IPS-NIHi11 (cell line): Measurements from ENCODE around the gene ELP1.
"Not testable (repeated sequence)": the region's sequence is repeated elsewhere in the genome, so short reads cannot be mapped to it uniquely, and the experiment has no call there.

Experiments
- DNase-seq: peaks from one replicate; pipeline ENCODE4 v3.0.0; 2012; ENCODE audit warnings: mixed read lengths, low spot score

The ELP1 gene, protein sequence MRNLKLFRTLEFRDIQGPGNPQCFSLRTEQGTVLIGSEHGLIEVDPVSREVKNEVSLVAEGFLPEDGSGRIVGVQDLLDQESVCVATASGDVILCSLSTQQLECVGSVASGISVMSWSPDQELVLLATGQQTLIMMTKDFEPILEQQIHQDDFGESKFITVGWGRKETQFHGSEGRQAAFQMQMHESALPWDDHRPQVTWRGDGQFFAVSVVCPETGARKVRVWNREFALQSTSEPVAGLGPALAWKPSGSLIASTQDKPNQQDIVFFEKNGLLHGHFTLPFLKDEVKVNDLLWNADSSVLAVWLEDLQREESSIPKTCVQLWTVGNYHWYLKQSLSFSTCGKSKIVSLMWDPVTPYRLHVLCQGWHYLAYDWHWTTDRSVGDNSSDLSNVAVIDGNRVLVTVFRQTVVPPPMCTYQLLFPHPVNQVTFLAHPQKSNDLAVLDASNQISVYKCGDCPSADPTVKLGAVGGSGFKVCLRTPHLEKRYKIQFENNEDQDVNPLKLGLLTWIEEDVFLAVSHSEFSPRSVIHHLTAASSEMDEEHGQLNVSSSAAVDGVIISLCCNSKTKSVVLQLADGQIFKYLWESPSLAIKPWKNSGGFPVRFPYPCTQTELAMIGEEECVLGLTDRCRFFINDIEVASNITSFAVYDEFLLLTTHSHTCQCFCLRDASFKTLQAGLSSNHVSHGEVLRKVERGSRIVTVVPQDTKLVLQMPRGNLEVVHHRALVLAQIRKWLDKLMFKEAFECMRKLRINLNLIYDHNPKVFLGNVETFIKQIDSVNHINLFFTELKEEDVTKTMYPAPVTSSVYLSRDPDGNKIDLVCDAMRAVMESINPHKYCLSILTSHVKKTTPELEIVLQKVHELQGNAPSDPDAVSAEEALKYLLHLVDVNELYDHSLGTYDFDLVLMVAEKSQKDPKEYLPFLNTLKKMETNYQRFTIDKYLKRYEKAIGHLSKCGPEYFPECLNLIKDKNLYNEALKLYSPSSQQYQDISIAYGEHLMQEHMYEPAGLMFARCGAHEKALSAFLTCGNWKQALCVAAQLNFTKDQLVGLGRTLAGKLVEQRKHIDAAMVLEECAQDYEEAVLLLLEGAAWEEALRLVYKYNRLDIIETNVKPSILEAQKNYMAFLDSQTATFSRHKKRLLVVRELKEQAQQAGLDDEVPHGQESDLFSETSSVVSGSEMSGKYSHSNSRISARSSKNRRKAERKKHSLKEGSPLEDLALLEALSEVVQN (N-terminal part only)

GRCh38 chr9:108933718-108934322 lies at the start of gene ELP1:
Gene ELP1, minus strand, starts transcription at chr9:108934124. Its CDS starts 2,978 bp downstream, at chr9:108931146.
- DNase-seq: peak; percentile 99

DNA sequence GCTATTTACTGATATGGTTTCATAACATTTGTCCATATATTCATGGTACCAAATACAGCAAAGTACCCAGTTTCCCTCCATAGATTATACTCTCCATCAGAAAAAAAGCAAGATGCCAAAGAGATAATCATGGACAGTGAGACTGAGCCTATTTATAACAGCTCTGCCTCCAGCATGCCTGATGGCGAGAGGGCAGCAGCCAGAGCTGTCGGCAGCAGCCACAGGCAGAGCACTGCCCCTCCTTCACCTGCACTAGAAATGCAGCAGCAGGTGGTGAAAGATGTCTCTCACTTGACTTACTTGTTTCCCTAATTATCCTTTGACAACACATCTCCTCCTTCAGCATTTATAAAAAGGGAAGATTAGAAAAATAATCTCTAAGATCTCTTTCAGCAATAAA lies 47.0 kb upstream of the ELP1 start:
- DNase-seq: no peak

DNA sequence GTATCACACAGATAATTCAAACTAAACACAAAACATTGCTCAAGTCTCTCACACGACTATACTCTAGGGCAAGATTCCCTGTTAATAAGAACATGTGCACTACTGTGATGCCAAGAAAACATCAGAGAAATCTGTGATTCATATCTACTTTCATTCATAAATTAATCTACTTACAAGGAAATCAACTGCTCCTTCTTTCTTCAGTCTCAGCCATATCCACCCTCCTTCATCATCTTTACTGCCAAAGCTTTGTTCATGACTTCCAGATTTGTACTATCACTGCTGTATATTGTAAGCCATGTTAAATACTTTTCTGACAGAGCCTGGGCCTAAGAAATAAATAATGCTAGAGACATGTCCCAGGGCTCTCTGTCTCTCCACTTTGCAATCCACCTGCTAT lies 44.3 kb upstream of the ELP1 start:
- no peak for DNase-seq

- no peak for DNase-seq
Observed at GRCh38 chr9:108973895-108974294, 40.0 kb upstream of the ELP1 start.

- DNase-seq: no peak
Observed at GRCh38 chr9:108972626-108973209, 38.8 kb upstream of the ELP1 start.

- DNase-seq: no peak
Observed at GRCh38 chr9:108972186-108972585, 38.3 kb upstream of the ELP1 start.

DNA sequence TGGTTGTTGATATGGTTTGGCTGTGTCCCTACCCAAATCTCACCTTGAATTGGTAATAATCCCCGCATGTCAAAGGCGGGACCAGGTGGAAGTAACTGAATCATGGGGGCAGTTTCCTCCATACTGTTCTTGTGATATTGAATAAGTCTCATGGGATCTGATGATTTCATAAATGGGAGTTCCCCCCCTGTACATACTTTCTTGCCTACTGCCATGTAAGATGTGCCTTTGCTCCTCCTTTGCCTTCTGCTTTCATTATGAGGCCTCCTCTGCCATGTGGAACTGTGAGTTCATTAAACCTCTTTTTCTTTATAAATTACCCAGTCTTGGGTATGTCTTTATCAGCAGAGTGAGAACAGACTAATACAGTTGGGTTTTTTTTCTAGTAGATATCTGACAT lies 37.5 kb upstream of the ELP1 start:
- DNase-seq: not testable (repeated sequence)

DNA sequence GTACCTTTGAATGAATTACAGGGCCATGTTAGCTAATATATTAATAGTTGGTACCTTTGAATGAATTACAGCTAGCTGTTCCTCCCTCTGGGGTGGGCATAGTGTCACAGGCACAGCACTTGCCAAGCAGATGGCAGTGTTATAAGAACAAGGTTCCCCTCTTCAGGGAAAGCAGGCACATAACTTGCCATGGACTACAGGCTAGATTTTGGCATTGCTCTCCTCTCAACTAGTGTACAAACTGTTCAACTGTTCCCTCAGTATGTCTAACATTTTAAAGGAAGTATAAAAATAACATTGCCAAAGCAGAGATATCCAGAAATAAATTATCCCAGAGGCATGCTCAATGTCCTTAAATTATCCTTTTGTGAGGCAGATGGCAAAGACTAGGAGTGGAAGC lies 34.0 kb upstream of the ELP1 start:
- DNase-seq: no peak

DNA sequence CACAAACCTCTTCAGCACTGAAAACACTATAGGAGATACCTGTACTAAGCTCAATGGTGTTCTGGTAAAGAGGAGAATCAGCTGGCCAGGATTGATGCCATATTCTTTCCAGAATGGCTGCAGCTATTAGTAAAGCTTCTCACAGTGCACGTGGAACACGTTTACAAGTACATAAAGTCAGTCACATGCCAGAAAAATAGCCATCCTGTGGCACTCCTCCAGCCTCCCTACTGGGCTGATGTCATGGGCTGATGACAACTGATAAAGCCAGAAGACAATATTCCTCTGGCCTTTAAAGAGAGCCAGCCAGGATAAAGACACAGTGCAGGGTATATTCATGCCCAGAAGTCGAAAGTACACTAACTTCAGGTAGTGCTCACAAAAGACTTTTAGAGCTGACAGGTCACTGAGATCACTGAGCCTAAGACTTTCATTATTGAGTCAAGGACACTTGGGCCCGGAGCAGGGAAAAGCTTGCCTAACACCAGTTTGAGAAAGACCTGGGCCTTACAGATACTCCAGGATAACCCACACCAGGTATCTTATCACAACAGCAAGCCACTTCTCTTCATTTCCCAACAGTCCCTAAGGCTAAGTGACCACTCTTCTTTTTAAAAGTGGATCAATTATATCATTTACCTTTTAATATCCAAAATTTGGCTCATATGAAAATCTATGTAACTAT lies 29.7 kb upstream of the ELP1 start:
- DNase-seq: no peak

DNA sequence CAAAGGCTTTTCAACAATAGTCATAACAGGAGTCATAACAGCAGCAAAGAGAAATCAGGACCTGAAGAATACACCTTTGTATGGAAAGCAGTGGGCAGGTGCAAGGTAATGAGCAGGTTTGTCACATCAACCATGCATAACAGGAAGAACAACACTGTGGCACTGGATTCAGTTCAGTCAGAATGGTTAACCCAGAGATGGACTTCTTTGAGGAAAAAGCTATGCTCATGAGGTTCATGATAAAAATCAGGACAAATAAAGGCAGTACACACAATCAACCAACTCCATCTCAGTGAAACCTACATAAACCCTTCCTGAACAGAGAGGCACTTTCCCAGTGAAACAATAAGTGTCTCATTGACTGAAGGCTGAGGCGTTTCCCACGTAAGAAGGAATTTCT lies 27.2 kb upstream of the ELP1 start:
- no peak for DNase-seq

DNA sequence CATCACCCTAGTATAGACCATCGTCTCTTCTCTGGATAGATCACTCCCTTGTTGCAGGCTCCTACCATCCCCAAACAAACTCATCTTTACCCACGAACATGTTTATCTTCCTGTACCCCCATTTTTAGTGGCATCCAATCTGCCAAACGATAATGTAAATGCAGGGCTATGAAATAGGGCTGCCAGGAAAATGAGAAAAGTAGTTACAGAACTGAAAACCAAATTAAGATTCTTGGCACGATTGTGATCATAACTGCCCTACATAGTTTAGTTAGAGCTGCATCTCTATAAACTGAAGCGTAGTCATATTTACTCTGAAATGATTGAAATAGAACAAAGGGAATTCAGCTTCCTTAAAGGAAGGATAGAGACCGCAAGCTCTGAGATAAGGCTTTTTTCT lies 26.4 kb upstream of the ELP1 start:
- DNase-seq: no peak

DNA sequence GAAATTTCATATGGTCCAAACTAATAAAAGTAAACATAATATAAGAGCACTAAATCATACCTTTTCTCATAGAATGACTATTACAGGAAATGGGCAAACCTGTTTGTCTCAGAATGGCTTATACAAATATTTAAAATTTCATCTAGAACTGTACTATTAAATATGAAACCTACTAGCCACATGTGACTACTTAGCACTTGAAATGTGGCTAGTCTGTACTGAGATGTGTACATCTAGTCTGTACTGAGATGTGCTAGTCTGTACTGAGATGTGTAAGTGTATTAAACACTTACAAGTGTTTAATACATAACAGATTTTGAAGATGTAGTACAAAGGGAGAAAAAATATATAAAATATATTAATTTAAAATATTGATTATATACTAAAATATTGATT lies 22.7 kb upstream of the ELP1 start:
- no peak for DNase-seq

- no peak for DNase-seq
Observed at GRCh38 chr9:108956022-108956630, 22.2 kb upstream of the ELP1 start.

GRCh38 chr9:108953983-108954574 lies 20.2 kb upstream of the ELP1 start:
- peak; percentile 15 for DNase-seq

GRCh38 chr9:108951578-108951977 lies 17.7 kb upstream of the ELP1 start:
- DNase-seq: no peak

DNA sequence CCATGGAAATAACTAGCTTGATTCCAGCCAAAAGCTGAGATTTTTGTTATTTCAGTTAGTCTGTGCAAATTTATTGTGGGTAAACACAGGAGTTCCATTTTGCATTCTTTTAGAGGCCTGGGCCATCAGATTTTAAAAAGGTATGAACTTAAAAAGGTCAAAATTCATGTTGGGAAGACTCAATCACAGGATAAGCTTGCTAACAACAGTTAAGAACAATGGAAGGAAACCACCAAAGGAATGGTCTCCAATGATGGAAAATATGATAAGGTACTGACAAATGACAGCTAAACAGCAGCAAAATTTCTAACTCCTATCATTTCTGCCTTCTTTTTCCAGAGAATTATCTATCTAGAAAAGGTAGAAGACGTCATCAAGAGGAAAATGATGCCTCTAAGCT lies 16.2 kb upstream of the ELP1 start:
- DNase-seq: no peak

GRCh38 chr9:108939975-108940374 lies 6.1 kb upstream of the ELP1 start:
- DNase-seq: no peak

- no peak for DNase-seq
Observed at GRCh38 chr9:108937561-108938305, 3.8 kb upstream of the ELP1 start.

- DNase-seq: peak; percentile 95
Observed at GRCh38 chr9:108934323-108934893, 484 bp upstream of the ELP1 start, which contains the start of gene ABITRAM. Gene ABITRAM, plus strand, starts transcription at chr9:108934400. Its CDS starts 87 bp downstream, at chr9:108934487.
